K562 (cell line): ENCODE data around the gene TRIAP1. TPM values are rescaled to one million over a fixed set of nuclear protein-coding genes. Genes with fewer than 3 reads are reported as not detected.

Source experiments
- DIDO1 ChIP-seq: fragments of 450-650 bp; IDR thresholded peaks from 2 replicates; pipeline ENCODE4 v1.6.1; 2016; ENCODE audit warnings: low read depth, missing biosample characterization, missing genetic modification characterization
- JUND ChIP-seq, 2 experiments: IDR thresholded peaks; 2 replicates in 1 of 2; 3 replicates in 1 of 2; pipeline ENCODE4 v1.6.1; 2011; ENCODE audit warnings: borderline replicate concordance in 2 of 2, low read depth in 2 of 2, low read length in 2 of 2, improper control_type of control experiment in 1 of 2, missing biosample characterization in 1 of 2, missing genetic modification characterization in 1 of 2, missing genetic modification reagents in 1 of 2
- MNT ChIP-seq, 2 experiments: fragments of 450-650 bp; conservative IDR thresholded peaks; 2 replicates each; pipeline ENCODE4 v1.6.1; 2017; ENCODE audit warnings: mild to moderate bottlenecking in 2 of 2, moderate library complexity in 2 of 2
- NRF1 ChIP-seq, 2 experiments: fragments of 450-650 bp; IDR thresholded peaks in 1 of 2; conservative IDR thresholded peaks in 1 of 2; 2 replicates each; pipeline ENCODE4 v1.6.1; 2014; ENCODE audit warnings: mild to moderate bottlenecking in 2 of 2
- PHB ChIP-seq: fragments of 250-450 bp; sonication (Bioruptor Pico); IDR thresholded peaks from 2 replicates; pipeline ENCODE4 v1.5.0; 2021
- POLR2B ChIP-seq: fragments of 450-650 bp; IDR thresholded peaks from 2 replicates; pipeline ENCODE4 v1.6.1; 2018; ENCODE audit warnings: low read depth; ENCODE audit not compliant: partially characterized antibody
- PTTG1 ChIP-seq: fragments of 450-650 bp; IDR thresholded peaks from 2 replicates; pipeline ENCODE4 v1.6.1; 2016; ENCODE audit warnings: low read depth, mild to moderate bottlenecking, missing genetic modification characterization, missing compliant biosample characterization
- RBM22 ChIP-seq: fragments of 200-400 bp; formaldehyde crosslinking; IDR thresholded peaks from 2 replicates; pipeline ENCODE4 v1.6.1; 2018; ENCODE audit warnings: low read length, low read depth; ENCODE audit not compliant: poor library complexity, severe bottlenecking
- REST ChIP-seq, 2 experiments: fragments of 450-650 bp; formaldehyde crosslinking in 1 of 2; IDR thresholded peaks; 2 replicates each; pipeline versions ENCODE4 v1.4.0 to v1.6.1; 2014 to 2020; ENCODE audit warnings: mild to moderate bottlenecking in 2 of 2, borderline replicate concordance in 1 of 2, low read depth in 1 of 2
- RHOXF2B ChIP-seq: fragments of 250-450 bp; sonication (Bioruptor Pico); conservative IDR thresholded peaks from 2 replicates; pipeline ENCODE4 v1.5.1; 2021
- TRIM28 ChIP-seq: fragments of 450-650 bp; IDR thresholded peaks from 2 replicates; pipeline ENCODE4 v1.6.1; 2017
- ZBTB49 ChIP-seq: sonication (generic); formaldehyde crosslinking; IDR thresholded peaks from 2 replicates; pipeline ENCODE4 v1.8.0; 2022; ENCODE audit warnings: missing genetic modification reagents, mild to moderate bottlenecking, borderline replicate concordance
- ZNF282 ChIP-seq: sonication (generic); formaldehyde crosslinking; IDR thresholded peaks from 2 replicates; pipeline ENCODE4 v1.8.1; 2023; ENCODE audit warnings: missing genetic modification reagents
- polyA plus RNA-seq, 8 experiments: library from polyadenylated mRNA; depleted of rRNA in 4 of 8; stranded (reverse) in 5 of 8; unstranded in 3 of 8; fragments of >200 nt; fragmentation: Nextera tagmentation in 2 of 8; fragmentation: Illumina TruSeq in 1 of 8; extraction: Ambion mirVana in 2 of 8; extraction: Trizol in 1 of 8; gene quantifications; 2 replicates each; pipeline versions ENCODE4 v1.2.1 to v1.2.3, GENCODE V29; 2011 to 2014; ENCODE audit warnings: inconsistent platforms in 1 of 8, missing spikeins in 1 of 8
- total RNA-seq, 7 experiments: library from RNA; depleted of rRNA in 6 of 7; stranded (reverse); fragments of >200 nt in 6 of 7; fragmentation: Illumina TruSeq in 2 of 7; extraction: Trizol in 2 of 7; gene quantifications; 2 replicates each; pipeline versions ENCODE4 v1.2.1 to v1.2.3, GENCODE V29; 2011 to 2021; ENCODE audit warnings: low replicate concordance in 1 of 7

Gene TRIAP1
- total and polyA plus RNA-seq, 9 of the 15 experiments (the other 6 are each of a cell fraction or from before 2014, with no cell fraction given), result 37.3 to 354 (median 65.4) TPM

GRCh38 chr12:120445911-120446843 lies at the start of gene TRIAP1, which contains the start of gene GATC (continued):
- TF ChIP-seq MNT (conservative IDR thresholded peaks at IDR 0.05) (peak; percentile 93 to 98), REST (IDR thresholded peaks at IDR 0.05; ENCODE audit: borderline replicate concordance) (no peak), REST (CRISPR knock-in tag; IDR thresholded peaks at IDR 0.05; ENCODE audit: low read depth) (peak; percentile 59; the same call in 1 of the 2 replicates), ZNF282 (no peak), RHOXF2B (CRISPR knock-in tag) (no peak), TRIM28 (no peak), POLR2B (peak; percentile 83), PTTG1 (no peak), JUND (IDR thresholded peaks at IDR 0.05; ENCODE audit: borderline replicate concordance, low read depth, low read length) (peak; percentile 72; the same call in 1 of the 2 replicates), JUND (tag; IDR thresholded peaks at IDR 0.05; ENCODE audit: borderline replicate concordance, low read depth, low read length) (peak; percentile 64; the same call in 2 of the 3 replicates), DIDO1 (peak; percentile 100), RBM22 (no peak), ZBTB49 (CRISPR knock-in tag) (0 out of 2 replicates have a peak, but pooled peaks have one; percentile 85), PHB (CRISPR knock-in tag) (no peak), NRF1 (conservative IDR thresholded peaks at IDR 0.05 in 1 of 2, IDR thresholded peaks at IDR 0.05 in 1 of 2) (peak; percentile 69 to 75)
